PFSK-1 (cell line): ENCODE data around the gene IL18BP.

Source experiments
- POLR2AphosphoS5 ChIP-seq: IDR thresholded peaks from 2 replicates; pipeline ENCODE4 v1.6.1; 2012; ENCODE audit warnings: low read depth, mild to moderate bottlenecking, control low read depth, low read length, moderate library complexity
- REST ChIP-seq, 2 experiments: IDR thresholded peaks; 2 replicates each; pipeline versions ENCODE4 v1.6.1 to v1.8.0; 2011 to 2012; ENCODE audit warnings: low read depth in 2 of 2, low read length in 2 of 2, control low read depth in 1 of 2, inconsistent platforms in 1 of 2, mild to moderate bottlenecking in 1 of 2, moderate library complexity in 1 of 2; ENCODE audit not compliant: insufficient read depth in 1 of 2
- TAF1 ChIP-seq: IDR thresholded peaks from 2 replicates; pipeline ENCODE4 v1.6.1; 2012; ENCODE audit warnings: low read length, control low read depth, borderline replicate concordance; ENCODE audit not compliant: insufficient read depth

- no peak for TF ChIP-seq POLR2AphosphoS5
- TF ChIP-seq REST (IDR thresholded peaks at IDR 0.05; ENCODE audit: insufficient read depth in 1 of 2, low read depth in 2 of 2, low read length in 2 of 2): no peak
- no peak for TF ChIP-seq TAF1
Observed at GRCh38 chr11:72009156-72009555, 10.4 kb downstream of the IL18BP start.
